IPS DF 4.7 (cell line): ENCODE results near the gene TTC6.

Experiments used
- DNase-seq: peaks from one replicate; pipeline ENCODE4 v3.0.0-alpha.2; 2013; ENCODE audit warnings: low spot score; ENCODE audit errors: extremely low read depth

TTC6 gene

DNA sequence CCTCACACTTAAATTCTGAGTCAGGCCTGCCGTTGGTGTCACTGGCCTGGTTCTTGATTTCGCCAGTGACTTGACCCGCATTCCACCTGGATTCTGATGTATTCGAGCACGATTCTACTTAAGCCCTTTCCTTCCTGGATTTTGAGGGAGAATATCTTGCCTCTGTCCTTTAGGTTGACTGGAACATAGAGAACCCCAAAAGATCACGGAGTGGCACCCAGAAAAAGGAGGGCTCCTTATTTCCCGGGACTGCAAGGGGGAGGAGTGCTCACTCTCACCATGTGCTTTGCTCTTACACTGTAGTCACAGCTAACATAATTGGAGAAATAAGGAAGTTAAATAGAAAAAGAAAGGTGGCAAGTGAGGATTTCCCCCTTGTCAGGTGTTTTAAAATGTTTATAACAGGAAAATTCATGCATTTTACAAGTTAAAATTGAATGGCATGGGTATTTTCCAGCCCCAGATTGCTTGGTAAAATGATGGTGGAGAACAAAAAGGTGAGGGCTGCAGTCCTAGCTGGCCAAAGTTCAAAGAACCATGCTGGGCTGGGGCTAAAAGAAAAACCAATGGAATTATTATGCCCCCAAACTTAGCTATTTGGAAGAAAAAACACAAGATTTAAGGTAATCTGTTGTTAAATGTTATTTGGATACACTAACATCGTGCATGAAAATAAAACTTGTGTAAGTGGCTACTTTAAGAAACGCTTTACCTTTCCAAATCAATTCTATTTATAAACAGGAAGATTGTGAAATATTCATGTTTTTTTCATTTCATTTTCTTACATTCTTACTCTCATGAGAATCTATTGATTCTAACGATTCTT is 9.2 kb upstream of the TTC6 start:
- DNase-seq, result no peak

DNA sequence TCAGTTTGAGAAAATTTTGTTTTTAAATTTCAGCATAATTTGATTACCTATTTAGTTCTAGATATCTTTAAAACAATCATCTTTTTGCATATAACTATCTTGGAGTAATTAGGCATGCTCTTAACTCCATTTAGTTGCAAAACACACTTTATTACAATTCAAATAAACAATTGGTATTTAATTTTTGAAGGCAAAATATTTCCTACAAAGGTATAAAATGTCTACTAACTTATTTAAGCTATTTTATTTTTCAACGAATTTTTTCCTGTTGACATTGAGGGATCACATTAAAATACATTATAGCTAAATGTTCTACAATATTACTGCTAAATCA is 8.7 kb upstream of the TTC6 start:
- DNase-seq, result no peak

DNA sequence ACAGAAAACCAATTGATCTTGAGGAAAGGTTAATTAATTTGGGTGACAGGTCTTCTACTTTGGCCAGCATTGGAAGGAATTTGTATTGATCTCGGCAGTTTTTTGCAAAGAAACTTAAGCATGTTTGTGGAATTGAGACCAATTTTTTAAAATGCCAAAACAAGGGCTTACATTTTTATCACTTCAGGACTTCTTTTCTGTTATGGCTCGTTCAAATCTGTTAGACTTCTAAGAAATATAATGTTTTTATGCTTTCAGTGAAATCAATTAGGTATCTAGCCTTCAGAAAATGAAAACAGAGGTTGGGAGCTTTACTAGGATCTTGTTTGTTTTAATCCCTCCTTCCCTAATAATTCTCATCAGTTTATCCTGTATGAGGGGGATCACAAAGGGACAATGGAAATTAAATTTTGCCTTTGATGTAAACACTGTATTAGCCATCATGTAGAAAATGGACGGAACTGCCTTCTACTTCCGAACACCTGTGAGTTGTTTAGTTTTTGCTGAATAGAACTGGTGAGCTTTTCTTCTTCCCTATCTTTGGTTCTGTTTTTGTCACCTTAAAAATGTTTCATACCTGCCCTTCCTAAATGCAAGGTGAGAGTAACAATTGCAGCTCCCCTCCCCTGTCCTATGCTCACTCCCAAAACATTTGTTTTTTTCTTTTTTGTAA is 8.2 kb upstream of the TTC6 start:
- no peak for DNase-seq

DNA sequence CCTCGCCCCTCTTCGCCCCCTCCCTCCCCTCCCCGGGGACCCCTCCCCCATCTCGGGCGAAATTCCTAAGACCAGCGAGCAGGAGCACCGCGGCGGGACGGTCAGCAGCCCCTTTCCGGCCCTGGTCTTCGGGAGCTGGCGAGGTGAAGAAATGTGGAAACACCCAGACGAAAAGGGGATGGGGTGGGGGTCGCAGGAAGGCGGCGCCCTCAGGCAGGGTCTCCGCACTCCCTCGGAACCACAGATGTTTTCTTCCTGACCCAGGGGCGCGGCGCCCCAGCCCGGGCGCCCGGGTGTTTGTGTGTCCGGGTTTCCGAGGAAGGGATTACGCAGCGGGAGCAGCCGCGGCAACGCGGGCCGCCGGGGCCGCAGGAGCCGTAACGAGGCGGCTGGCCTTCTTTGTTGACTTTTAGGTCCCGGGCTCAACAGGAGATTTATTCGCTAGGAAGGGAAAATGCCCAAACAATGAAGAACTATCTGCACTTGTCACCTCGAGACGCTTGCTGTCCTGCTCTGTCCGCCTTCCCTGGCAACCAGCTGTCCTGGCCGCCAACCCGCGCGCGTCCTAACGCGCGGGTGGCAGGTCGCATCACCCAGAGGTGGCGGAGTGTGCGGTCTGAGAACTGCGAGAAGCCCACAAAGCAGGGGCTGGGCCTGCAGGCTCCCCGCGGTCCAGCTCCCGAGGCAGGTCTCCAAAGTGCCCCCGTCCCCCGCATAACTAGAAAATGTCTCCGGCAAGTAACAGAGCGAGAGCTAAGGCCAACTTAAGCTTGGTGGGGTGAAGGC is 7.4 kb upstream of the TTC6 start:
- no peak for DNase-seq

- no peak for DNase-seq
These were observed 6.8 kb upstream of the TTC6 start for GRCh38 chr14:37588667-37588955.

DNA sequence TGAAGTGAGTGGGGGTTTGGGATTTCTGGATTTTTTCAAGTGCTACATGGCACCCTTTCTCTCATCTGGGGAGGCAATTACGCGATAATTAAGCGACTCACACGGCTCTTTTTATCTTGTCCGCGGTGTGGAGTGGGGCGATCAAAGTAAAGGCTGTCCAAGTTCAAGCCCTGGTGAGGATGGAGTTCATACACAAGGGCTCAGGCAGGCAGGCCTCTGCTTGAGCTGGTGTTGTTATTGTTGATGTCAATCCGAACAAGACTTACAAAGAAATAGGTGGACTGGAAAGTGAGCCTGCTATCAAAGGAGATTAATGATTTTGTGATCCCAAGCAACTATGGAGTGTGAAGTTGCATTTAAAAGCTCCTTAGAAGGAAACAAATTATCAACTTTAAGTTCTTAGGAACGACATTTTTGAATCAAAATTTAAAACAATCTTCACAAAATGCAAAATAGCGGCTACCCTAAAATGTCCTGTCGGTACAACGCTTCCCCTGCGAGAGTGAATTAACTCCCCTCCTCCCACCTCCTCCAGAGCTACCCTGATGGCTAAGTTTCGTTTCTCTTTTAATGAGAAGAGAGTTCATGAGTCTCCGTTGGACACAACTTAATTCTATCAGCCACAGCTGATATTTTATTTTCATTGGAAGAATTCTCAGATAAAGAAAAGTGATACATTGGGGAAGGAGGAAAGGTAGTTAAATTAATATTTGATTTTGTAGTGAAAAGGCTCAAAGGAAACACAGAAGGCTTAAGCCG is 6.3 kb upstream of the TTC6 start:
- no peak for DNase-seq

DNA sequence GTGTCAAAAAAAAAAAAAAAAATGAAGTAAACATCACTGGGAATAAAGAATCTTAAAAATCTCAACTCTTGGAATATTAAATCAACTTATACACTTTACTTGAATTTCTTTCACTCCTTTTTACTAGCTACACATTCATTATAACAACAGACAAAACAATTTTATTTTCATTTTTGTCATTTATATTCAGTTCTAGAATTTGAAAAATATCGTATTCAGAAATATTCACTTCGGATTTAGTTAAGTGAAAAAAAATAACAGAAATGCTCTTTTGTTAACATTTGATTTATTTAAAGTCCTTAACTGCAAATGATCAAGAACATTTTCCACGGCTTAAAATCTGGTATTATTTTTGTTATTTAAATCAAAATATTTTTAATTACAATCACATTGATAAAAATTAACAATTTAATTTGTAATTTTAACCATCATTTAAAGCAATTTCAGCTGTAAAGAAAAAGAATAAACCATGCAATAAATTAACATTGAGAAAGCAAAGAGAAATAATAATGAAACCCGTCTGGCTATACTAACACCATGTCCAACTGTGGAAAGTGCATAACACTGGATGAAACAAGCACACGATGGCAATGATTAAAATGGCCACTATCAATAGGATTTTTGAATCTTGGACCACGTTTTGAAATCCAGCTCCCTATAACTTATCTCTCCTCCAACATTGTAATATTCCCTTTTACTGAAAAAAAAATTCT is 5.6 kb upstream of the TTC6 start:
- no peak for DNase-seq

DNA sequence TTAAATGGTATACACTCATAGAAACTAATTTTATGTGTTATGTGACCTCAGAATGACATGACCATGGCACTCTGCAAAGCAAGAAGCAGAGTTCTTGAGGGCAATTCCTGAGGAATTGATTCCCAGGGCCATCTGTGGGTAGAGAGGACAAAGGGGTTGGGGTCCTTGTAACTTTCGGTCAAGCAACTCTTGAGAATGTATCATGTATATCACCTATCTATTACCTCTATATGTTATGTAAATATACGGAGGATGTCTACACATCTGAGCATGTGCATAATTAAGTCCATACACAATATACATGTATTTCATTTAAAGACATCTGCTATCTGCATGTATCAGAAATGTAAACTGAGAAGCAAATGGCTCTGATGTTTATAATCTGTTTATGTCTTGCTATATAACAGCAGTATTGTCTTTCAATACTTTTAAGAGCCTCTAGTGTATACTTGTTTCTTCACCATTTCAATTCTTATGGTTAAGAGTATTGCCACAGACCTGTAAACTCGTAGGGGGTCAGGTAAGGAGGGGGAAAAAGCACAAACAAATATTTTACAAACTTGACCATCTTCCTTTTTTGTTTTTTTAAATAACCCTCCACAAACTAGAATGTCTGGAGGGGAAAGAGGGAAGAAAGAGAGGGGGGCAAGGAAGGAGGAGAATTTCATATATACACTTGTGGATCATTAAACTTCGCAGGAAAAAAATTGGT is 4.8 kb upstream of the TTC6 start:
- DNase-seq, result no peak

- no peak for DNase-seq
These were observed 4.0 kb upstream of the TTC6 start for GRCh38 chr14:37591311-37591940.

DNA sequence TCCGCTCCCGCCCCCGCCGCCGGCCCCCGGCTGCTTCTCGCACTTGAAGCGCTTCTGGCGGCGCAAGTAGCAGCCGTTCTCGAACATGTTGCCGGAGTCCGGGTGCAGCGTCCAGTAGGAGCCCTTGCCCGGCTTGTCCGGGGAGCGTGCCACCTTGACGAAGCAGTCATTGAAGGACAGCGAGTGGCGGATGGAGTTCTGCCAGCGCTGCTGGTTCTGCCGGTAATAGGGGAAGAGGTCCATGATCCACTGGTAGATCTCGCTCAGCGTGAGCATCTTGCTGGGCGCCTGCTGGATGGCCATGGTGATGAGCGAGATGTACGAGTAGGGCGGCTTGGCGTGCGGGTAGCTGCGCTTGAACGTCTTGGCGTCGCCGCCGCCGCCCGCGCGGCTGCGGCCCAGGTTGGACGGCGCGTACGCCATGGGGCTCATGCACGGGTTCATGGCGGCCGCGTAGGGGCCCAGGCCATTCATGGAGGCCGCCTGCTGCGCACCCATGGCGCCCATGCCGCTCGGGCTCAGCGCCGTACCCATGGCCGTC is 3.4 kb upstream of the TTC6 start:
- no peak for DNase-seq

GRCh38 chr14:37592482-37593408 is 2.7 kb upstream of the TTC6 start:
- no peak for DNase-seq

DNA sequence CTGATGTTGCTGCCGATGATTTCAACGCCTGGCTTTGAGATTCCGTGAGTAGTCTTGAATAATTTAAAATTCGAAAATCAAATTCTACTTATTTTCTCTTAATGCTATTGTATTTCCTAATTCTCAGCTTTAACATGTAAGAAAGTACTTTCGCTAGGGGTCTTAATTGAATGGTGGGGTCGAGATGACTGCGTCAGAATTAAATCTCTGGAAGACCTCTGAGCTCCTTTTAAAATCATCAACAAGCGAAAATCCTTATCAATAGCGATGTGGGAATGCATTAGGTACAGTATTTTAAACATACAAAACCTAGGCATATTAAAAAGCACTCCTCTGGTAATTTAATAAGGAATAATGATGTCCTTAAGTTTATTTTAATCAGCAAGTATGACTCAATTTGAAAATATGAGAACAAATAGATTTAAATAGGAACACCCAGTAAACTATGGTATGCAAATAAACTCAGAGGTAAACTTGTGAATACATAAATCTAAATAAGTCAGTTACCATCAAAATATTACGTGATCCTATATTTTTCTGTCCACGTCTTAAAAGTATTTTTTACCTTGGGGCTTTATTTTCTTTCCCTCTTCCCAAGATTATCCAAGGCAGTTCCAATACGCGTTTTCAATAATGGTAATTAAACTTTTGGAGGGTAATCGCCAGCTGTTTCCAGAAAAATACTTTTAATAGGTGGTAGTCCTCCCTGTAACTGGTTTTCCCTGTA is 1.8 kb upstream of the TTC6 start:
- DNase-seq, result no peak

- DNase-seq, result no peak
These were observed 1.0 kb upstream of the TTC6 start for GRCh38 chr14:37594238-37594970.

- DNase-seq, result no peak
These were observed 586 bp downstream of the TTC6 start for GRCh38 chr14:37595809-37596621.

GRCh38 chr14:37596790-37597472 is 1.5 kb downstream of the TTC6 start:
- no peak for DNase-seq

GRCh38 chr14:37597538-37597913 is 2.1 kb downstream of the TTC6 start:
- no peak for DNase-seq
